Breast epithelium (tissue), 4 donors: Measurements from ENCODE around the gene DPRX. TPM values are rescaled to one million over a fixed set of nuclear protein-coding genes. Genes with fewer than 3 reads are reported as not detected.

Source experiments
- DNase-seq, 2 donors: peaks; one replicate each; pipeline ENCODE4 v3.0.0-alpha.2; 2019; ENCODE audit warnings: low spot score in 2 of 2
- H3K27ac ChIP-seq, 2 donors: fragments of 200-600 bp; sonication (generic) in 1 of 2; one replicate each; pipeline ENCODE4 v1.5.1; 2016 to 2019; ENCODE audit warnings: mild to moderate bottlenecking in 1 of 2
- H3K27me3 ChIP-seq, 2 donors: fragments of 200-600 bp; sonication (generic) in 1 of 2; one replicate each; pipeline versions ENCODE4 v1.5.1 to v1.6.0; 2017 to 2019; ENCODE audit warnings: control low read depth in 1 of 2, mild to moderate bottlenecking in 1 of 2
- H3K36me3 ChIP-seq: fragments of 200-600 bp; one replicate; pipeline ENCODE4 v1.5.1; 2019
- H3K4me1 ChIP-seq, 2 donors: fragments of 200-600 bp; sonication (generic); one replicate each; pipeline ENCODE4 v1.5.1; 2016 to 2019; ENCODE audit warnings: control low read depth in 1 of 2
- H3K4me3 ChIP-seq, 3 donors: fragments of 200-600 bp; sonication (generic); 1 replicate in 2 of 3; 2 replicates in 1 of 3; pipeline ENCODE4 v1.5.1; 2016 to 2019; ENCODE audit warnings: mild to moderate bottlenecking in 3 of 3, moderate library complexity in 2 of 3
- H3K9me3 ChIP-seq, 2 donors: fragments of 200-600 bp; sonication (generic) in 1 of 2; one replicate each; pipeline ENCODE4 v1.5.1; 2016 to 2019; ENCODE audit warnings: control low read depth in 1 of 2
- CTCF ChIP-seq, 3 donors: fragments of 450-650 bp; IDR thresholded peaks; one replicate each; pipeline ENCODE4 v1.5.1; 2016 to 2017; ENCODE audit warnings: antibody characterized with exemption in 3 of 3, mild to moderate bottlenecking in 3 of 3, moderate library complexity in 3 of 3
- POLR2A ChIP-seq: fragments of 450-650 bp; IDR thresholded peaks from one replicate; pipeline ENCODE4 v1.6.1; 2016; ENCODE audit warnings: antibody characterized with exemption, mild to moderate bottlenecking, moderate library complexity
- POLR2AphosphoS5 ChIP-seq, 3 donors: sonication (generic); formaldehyde crosslinking; IDR thresholded peaks; one replicate each; pipeline ENCODE4 v1.6.1; 2017; ENCODE audit warnings: antibody characterized with exemption in 3 of 3
- intact Hi-C: fragments of 100-400 bp; cut with DNase I; formaldehyde crosslinking; loops from one replicate; pipeline ENCODE4 v1.15.1; 2023; ENCODE audit warnings: low total_unique reads
- total RNA-seq, 3 donors: library from RNA; depleted of rRNA; stranded (reverse); fragments of >200 nt; gene quantifications; one replicate each; pipeline ENCODE4 v1.1.0, GENCODE V29; 2016

The DPRX gene
- total RNA-seq, 3 donors from 2014 or later, result not detected

- Histone ChIP-seq H3K27me3 (no peaks in the 10 kb centered on the region), H3K4me3 (no peak overlapping the region), H3K4me1 (no peaks in the 10 kb centered on the region), H3K36me3 (no peaks in the 10 kb centered on the region), H3K27ac (no peak overlapping the region), H3K9me3 (no peaks in the 10 kb centered on the region)
- intact Hi-C loops, result no loop called here
- DNase-seq, result no peak
- TF ChIP-seq POLR2A, result no peak
- no peak for TF ChIP-seq CTCF (IDR thresholded peaks at IDR 0.05)
- no peak for TF ChIP-seq POLR2AphosphoS5 (IDR thresholded peaks at IDR 0.05)
These were observed 4.8 kb upstream of the DPRX start for GRCh38 chr19:53626976-53627375.

GRCh38 chr19:53634768-53635167 is 3.0 kb downstream of the DPRX start:
- Histone ChIP-seq H3K4me3 (no peak overlapping the region), H3K36me3 (no peaks in the 10 kb centered on the region), H3K4me1 (no peaks in the 10 kb centered on the region), H3K27ac (peak overlapping the region in 1 of 2 donors; percentile 25), H3K9me3 (no peaks in the 10 kb centered on the region), H3K27me3 (no peaks in the 10 kb centered on the region)
- no peak for TF ChIP-seq CTCF (IDR thresholded peaks at IDR 0.05)
- no peak for TF ChIP-seq POLR2A
- no peak for TF ChIP-seq POLR2AphosphoS5 (IDR thresholded peaks at IDR 0.05)
- DNase-seq, result no peak
- intact Hi-C loops, result no loop called here

GRCh38 chr19:53639471-53639870 is 7.7 kb downstream of the DPRX start:
- Histone ChIP-seq H3K27me3 (no peaks in the 10 kb centered on the region), H3K36me3 (no peaks in the 10 kb centered on the region), H3K4me3 (no peak overlapping the region), H3K27ac (no peak overlapping the region), H3K4me1 (no peaks in the 10 kb centered on the region), H3K9me3 (no peaks in the 10 kb centered on the region)
- no peak for TF ChIP-seq CTCF (IDR thresholded peaks at IDR 0.05)
- no peak for TF ChIP-seq POLR2AphosphoS5 (IDR thresholded peaks at IDR 0.05)
- TF ChIP-seq POLR2A, result no peak
- DNase-seq, result no peak
- intact Hi-C loops, result no loop called here

GRCh38 chr19:53642381-53643099 is 10.7 kb downstream of the DPRX start:
- no peaks in the 10 kb centered on the region for H3K36me3 ChIP-seq
- no peaks in the 10 kb centered on the region for H3K9me3 ChIP-seq
- no peak overlapping the region for H3K4me3 ChIP-seq
- no peaks in the 10 kb centered on the region for H3K27me3 ChIP-seq
- H3K27ac ChIP-seq, result no peak overlapping the region
- intact Hi-C loops, result no loop called here
- H3K4me1 ChIP-seq, result no peaks in the 10 kb centered on the region
- no peak for DNase-seq
- TF ChIP-seq POLR2A (no peak), CTCF (IDR thresholded peaks at IDR 0.05) (no peak), POLR2AphosphoS5 (IDR thresholded peaks at IDR 0.05) (no peak)

GRCh38 chr19:53644061-53644816 is 12.4 kb downstream of the DPRX start:
- Histone ChIP-seq H3K9me3 (peaks cover 4 to 8% of the 10 kb centered on the region in 2 donors), H3K36me3 (no peaks in the 10 kb centered on the region), H3K27ac (no peak overlapping the region), H3K27me3 (no peaks in the 10 kb centered on the region), H3K4me1 (no peaks in the 10 kb centered on the region), H3K4me3 (no peak overlapping the region)
- intact Hi-C loops, result no loop called here
- DNase-seq, result no peak
- no peak for TF ChIP-seq CTCF (IDR thresholded peaks at IDR 0.05)
- TF ChIP-seq POLR2AphosphoS5 (IDR thresholded peaks at IDR 0.05), result no peak
- TF ChIP-seq POLR2A, result no peak
